Parathyroid adenoma (tissue), 2 donors: ENCODE data around the gene CIB1.

ENCODE experiments used
- H2AFZ ChIP-seq: fragments of 300-600 bp; sonication (generic); one replicate; pipeline ENCODE4 v1.7.0; 2017; ENCODE audit warnings: antibody characterized with exemption, mild to moderate bottlenecking
- H3K27ac ChIP-seq: fragments of 300-600 bp; sonication (generic); one replicate; pipeline ENCODE4 v1.7.0; 2017
- H3K27me3 ChIP-seq: fragments of 300-600 bp; sonication (generic); one replicate; pipeline ENCODE4 v1.7.0; 2017; ENCODE audit warnings: low read length; ENCODE audit not compliant: control insufficient read depth, insufficient read depth
- H3K36me3 ChIP-seq: fragments of 300-600 bp; sonication (generic); one replicate; pipeline ENCODE4 v1.7.0; 2017; ENCODE audit warnings: low read length; ENCODE audit not compliant: control insufficient read depth, insufficient read depth
- H3K4me1 ChIP-seq: fragments of 300-600 bp; sonication (generic); one replicate; pipeline ENCODE4 v1.7.0; 2017; ENCODE audit warnings: control low read depth
- H3K4me2 ChIP-seq: fragments of 300-600 bp; sonication (generic); one replicate; pipeline ENCODE4 v1.7.0; 2017; ENCODE audit warnings: low read length
- H3K4me3 ChIP-seq: fragments of 300-600 bp; sonication (generic); one replicate; pipeline ENCODE4 v1.7.0; 2017; ENCODE audit warnings: low read depth, low read length
- H3K79me2 ChIP-seq: fragments of 300-600 bp; sonication (generic); one replicate; pipeline ENCODE4 v1.7.0; 2017; ENCODE audit warnings: control low read depth
- H3K9ac ChIP-seq: fragments of 300-600 bp; sonication (generic); one replicate; pipeline ENCODE4 v1.7.0; 2017; ENCODE audit warnings: mild to moderate bottlenecking
- H3K9me3 ChIP-seq: fragments of 300-600 bp; sonication (generic); one replicate; pipeline ENCODE4 v1.7.0; 2017; ENCODE audit warnings: low read length; ENCODE audit not compliant: control insufficient read depth
- TF ChIP-seq, protein P1 (sequence below): fragments of 300-600 bp; sonication (generic); IDR thresholded peaks from one replicate; pipeline ENCODE4 v1.7.0; 2017; ENCODE audit warnings: antibody characterized with exemption, mild to moderate bottlenecking
- donor health status: primary hyperparathyroidism.

The CIB1 gene

DNA sequence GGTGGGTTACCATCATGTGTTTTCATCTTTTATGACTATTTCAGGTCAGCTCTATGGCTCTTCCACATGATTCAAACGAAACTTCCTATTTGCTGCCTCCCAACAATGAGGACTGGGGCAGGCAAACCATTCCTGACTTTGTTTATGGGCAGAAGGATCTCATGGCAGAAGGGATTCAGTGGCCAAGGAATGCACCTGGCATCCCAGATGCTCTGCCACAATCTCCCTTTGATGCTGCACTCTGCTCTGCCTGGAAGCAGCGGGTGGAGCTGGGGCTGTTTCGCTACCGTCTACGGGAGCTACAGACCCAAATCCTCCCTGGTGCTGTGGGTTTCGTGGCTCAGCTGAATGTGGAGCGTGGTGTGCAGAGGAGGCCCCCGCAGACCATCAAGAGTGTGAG lies 7.1 kb upstream of the CIB1 start:
- Histone ChIP-seq H3K36me3 (no peaks in the 10 kb centered on the region), H3K79me2 (no peaks in the 10 kb centered on the region), H3K4me1 (no peaks in the 10 kb centered on the region), H3K9ac (no peak overlapping the region), H3K4me2 (no peak overlapping the region), H3K9me3 (no peaks in the 10 kb centered on the region), H3K27me3 (no peaks in the 10 kb centered on the region), H3K4me3 (no peak overlapping the region), H2AFZ (no peak overlapping the region), H3K27ac (no peak overlapping the region)
- TF ChIP-seq, protein P1, sequence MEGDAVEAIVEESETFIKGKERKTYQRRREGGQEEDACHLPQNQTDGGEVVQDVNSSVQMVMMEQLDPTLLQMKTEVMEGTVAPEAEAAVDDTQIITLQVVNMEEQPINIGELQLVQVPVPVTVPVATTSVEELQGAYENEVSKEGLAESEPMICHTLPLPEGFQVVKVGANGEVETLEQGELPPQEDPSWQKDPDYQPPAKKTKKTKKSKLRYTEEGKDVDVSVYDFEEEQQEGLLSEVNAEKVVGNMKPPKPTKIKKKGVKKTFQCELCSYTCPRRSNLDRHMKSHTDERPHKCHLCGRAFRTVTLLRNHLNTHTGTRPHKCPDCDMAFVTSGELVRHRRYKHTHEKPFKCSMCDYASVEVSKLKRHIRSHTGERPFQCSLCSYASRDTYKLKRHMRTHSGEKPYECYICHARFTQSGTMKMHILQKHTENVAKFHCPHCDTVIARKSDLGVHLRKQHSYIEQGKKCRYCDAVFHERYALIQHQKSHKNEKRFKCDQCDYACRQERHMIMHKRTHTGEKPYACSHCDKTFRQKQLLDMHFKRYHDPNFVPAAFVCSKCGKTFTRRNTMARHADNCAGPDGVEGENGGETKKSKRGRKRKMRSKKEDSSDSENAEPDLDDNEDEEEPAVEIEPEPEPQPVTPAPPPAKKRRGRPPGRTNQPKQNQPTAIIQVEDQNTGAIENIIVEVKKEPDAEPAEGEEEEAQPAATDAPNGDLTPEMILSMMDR: no peak

DNA sequence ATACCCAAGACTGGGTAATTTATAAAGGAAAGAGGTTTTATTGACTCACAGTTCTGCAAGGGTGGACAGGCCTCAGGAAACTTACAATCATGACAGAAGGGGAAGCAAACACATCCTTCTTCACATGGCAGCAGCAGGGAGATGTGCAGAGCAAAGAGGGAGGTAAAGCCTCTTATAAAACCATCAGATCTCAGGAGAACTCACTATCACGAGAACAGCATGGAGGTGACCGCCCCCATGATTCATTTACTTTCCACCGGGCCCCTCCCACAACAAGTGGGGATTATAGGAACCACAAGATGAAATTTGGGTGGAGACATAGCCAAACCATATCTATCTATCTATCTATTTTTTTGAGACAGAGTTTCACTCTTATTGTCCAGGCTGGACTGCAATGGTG lies 5.6 kb upstream of the CIB1 start:
- Histone ChIP-seq H3K27me3 (no peaks in the 10 kb centered on the region), H3K27ac (no peak overlapping the region), H3K4me2 (no peak overlapping the region), H3K9me3 (no peaks in the 10 kb centered on the region), H3K4me3 (no peak overlapping the region), H2AFZ (no peak overlapping the region), H3K9ac (no peak overlapping the region), H3K36me3 (no peaks in the 10 kb centered on the region), H3K79me2 (no peaks in the 10 kb centered on the region), H3K4me1 (no peaks in the 10 kb centered on the region)
- TF ChIP-seq, protein P1: no peak

GRCh38 chr15:90234096-90234988 lies 601 bp upstream of the CIB1 start, which contains the start of gene GDPGP1:
Gene GDPGP1, plus strand, starts transcription at chr15:90234209. Its CDS starts 6,700 bp downstream, at chr15:90240909.
- H3K27me3 ChIP-seq: no peaks in the 10 kb centered on the region
- H3K79me2 ChIP-seq: no peaks in the 10 kb centered on the region
- peak within 1 kb of the TSS; percentile 78 for H3K4me3 ChIP-seq
- peak within 1 kb of the TSS; percentile 86 for H3K4me2 ChIP-seq
- TF ChIP-seq, protein P1: no peak
- no peaks in the 10 kb centered on the region for H3K9me3 ChIP-seq
- no peaks in the 10 kb centered on the region for H3K36me3 ChIP-seq
- peaks cover 9% of the 10 kb centered on the region for H3K4me1 ChIP-seq
- H3K27ac ChIP-seq: peak within 1 kb of the TSS; percentile 84
- H3K9ac ChIP-seq: peak within 1 kb of the TSS; percentile 64
- H2AFZ ChIP-seq: peak within 1 kb of the TSS; percentile 83

DNA sequence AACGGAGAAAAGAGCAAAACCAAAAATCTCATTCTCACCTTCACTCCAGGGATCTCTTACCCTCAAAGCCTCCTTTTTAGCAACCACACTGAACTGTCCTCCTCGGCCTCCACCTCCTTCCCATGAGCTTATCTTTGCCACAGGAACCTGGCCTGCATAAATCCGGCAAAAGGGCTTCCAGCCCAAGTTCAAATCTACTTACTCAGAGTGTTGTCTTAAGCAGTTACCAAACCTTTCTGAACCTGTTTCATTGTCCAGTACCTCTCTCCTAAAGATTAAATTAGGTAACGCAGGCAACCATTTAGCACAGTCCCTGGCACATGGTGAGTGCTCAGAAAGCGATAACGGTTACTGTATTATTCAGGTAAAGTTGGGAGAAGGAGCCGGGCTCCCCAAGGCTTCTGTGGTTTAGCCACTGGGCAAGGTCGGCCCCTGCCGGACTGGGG lies 777 bp downstream of the CIB1 start:
- Histone ChIP-seq H3K36me3 (no peaks in the 10 kb centered on the region), H3K9ac (no peak overlapping the region), H3K9me3 (no peaks in the 10 kb centered on the region), H3K79me2 (no peaks in the 10 kb centered on the region), H3K4me2 (peak overlapping the region; percentile 86), H3K27ac (peak overlapping the region; percentile 84), H3K4me1 (peaks cover 9% of the 10 kb centered on the region), H3K4me3 (peak overlapping the region; percentile 78), H2AFZ (no peak overlapping the region), H3K27me3 (no peaks in the 10 kb centered on the region)
- TF ChIP-seq, protein P1: peak; percentile 44
